ENCODE results near the gene GPC1. TPM values are rescaled to one million over a fixed set of nuclear protein-coding genes. Genes with fewer than 3 reads are reported as not detected.

GPC1 gene
- polyA plus RNA-seq, 1 of the 3 experiments (the other 2 are of a cell fraction), result 65.5 TPM

DNA sequence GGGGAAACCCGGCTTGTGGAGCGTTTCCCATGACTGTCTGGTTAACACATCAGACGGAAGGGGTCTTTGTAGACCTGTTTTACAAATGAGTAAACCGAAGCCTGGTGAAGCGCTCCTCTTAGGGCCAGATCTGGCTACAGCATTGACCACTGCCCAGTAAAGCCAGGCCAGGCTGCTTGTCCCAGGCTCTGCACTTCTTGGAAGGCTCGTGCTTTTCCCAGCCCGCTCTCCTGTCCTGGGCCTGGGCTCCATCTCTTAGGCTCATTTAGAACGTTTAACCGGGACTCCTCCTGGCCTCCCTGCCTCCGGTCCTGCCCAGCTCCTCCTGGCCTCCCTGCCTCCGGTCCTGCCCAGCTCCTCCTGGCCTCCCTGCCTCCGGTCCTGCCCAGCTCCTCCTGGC, 4.8 kb downstream of the GPC1 start:
- Histone ChIP-seq H3F3A (replicated peaks; ENCODE audit: insufficient read depth) (no peaks in the 10 kb centered on the region), H3K9ac (no peak overlapping the region), H3K9me3 (no peaks in the 10 kb centered on the region), H4K20me1 (ENCODE audit: insufficient read depth) (peaks cover 69% of the 10 kb centered on the region), H3K4me2 (no peak overlapping the region), H3K4me1 (ENCODE audit: control insufficient read depth in 1 of 2, insufficient read depth in 2 of 2, low read depth in 1 of 2, low read length in 1 of 2) (peaks cover 0 to 13% of the 10 kb centered on the region in 2 experiments; a peak in 1 of 4 replicates), H3K27ac (ENCODE audit: low read depth in 2 of 2, low read length in 1 of 2) (no peak overlapping the region), H3K27me3 (ENCODE audit: insufficient read depth) (no peaks in the 10 kb centered on the region), H3K79me2 (ENCODE audit: insufficient read depth) (peaks cover 48% of the 10 kb centered on the region), H3K36me3 (replicated peaks in 1 of 2; ENCODE audit: control insufficient read depth in 1 of 2, insufficient read depth in 2 of 2, low read length in 1 of 2) (no peaks in the 10 kb centered on the region), H3K9me2 (no peaks in the 10 kb centered on the region), H2AFZ (ENCODE audit: low read depth) (no peak overlapping the region), H3K4me3 (ENCODE audit: low read depth in 2 of 2, low read length in 1 of 2) (no peak overlapping the region)
- TF ChIP-seq MXI1 (IDR thresholded peaks at IDR 0.05; ENCODE audit: low read depth, low read length) (no peak), EZH2phosphoT487 (IDR thresholded peaks at IDR 0.05; ENCODE audit: borderline replicate concordance, low read depth) (no peak), CHD2 (IDR thresholded peaks at IDR 0.05; ENCODE audit: low read length, partially characterized antibody) (no peak), TAF1 (IDR thresholded peaks at IDR 0.05; ENCODE audit: borderline replicate concordance, low read depth, low read length) (no peak), SIN3A (IDR thresholded peaks at IDR 0.05; ENCODE audit: borderline replicate concordance, low read depth, low read length) (no peak), JUND (IDR thresholded peaks at IDR 0.05) (no peak), POLR2AphosphoS5 (IDR thresholded peaks at IDR 0.05; ENCODE audit: low read depth, low read length) (no peak), RAD21 (IDR thresholded peaks at IDR 0.05; ENCODE audit: low read length) (no peak), FOSL2 (IDR thresholded peaks at IDR 0.05; ENCODE audit: borderline replicate concordance, low read depth) (no peak)
- TF ChIP-seq, protein P1, sequence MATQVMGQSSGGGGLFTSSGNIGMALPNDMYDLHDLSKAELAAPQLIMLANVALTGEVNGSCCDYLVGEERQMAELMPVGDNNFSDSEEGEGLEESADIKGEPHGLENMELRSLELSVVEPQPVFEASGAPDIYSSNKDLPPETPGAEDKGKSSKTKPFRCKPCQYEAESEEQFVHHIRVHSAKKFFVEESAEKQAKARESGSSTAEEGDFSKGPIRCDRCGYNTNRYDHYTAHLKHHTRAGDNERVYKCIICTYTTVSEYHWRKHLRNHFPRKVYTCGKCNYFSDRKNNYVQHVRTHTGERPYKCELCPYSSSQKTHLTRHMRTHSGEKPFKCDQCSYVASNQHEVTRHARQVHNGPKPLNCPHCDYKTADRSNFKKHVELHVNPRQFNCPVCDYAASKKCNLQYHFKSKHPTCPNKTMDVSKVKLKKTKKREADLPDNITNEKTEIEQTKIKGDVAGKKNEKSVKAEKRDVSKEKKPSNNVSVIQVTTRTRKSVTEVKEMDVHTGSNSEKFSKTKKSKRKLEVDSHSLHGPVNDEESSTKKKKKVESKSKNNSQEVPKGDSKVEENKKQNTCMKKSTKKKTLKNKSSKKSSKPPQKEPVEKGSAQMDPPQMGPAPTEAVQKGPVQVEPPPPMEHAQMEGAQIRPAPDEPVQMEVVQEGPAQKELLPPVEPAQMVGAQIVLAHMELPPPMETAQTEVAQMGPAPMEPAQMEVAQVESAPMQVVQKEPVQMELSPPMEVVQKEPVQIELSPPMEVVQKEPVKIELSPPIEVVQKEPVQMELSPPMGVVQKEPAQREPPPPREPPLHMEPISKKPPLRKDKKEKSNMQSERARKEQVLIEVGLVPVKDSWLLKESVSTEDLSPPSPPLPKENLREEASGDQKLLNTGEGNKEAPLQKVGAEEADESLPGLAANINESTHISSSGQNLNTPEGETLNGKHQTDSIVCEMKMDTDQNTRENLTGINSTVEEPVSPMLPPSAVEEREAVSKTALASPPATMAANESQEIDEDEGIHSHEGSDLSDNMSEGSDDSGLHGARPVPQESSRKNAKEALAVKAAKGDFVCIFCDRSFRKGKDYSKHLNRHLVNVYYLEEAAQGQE (IDR thresholded peaks at IDR 0.05; ENCODE audit: low read depth, low read length), result no peak
- CTCF ChIA-PET, result interaction anchor here (1.0 to 4.1 kb wide), 3 partner anchors 180 to 295 kb away, joined by 3 to 35 read pairs (median 3); no protein-coding TSS in a partner anchor
- POLR2A ChIA-PET, result no interaction called here
- WGBS (ENCODE audit: low lambda C conversion rate), result 90% methylated on average over 9 of the region's 12 CpGs
- no peak for DNase-seq

DNA sequence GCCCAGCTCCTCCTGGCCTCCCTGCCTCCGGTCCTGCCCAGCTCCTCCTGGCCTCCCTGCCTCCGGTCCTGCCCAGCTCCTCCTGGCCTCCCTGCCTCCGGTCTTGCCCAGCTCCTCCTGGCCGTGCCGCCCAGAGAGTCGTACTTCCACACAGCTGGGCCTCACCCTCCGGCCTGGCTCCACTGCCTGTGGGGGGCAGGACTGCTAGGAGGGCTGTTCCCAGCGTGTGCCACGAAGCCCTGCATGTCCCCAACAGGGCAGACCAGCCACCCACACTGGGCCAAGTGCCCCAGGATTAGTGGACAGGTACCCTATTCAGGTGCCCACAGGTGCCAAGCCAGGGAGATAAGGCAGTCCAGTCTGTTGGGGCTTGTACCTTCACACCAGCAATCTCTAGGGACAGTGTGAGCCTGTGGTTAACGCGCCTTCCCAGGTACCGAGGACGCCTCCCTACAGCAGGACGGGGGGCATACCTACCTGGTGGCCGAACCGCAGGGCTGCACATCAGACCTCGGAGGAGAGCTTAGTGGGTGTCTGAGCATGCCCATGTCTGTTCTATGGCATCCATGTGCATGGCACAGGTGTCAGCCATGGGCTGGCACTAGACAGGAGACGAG, 5.3 kb downstream of the GPC1 start:
- CTCF ChIA-PET, result interaction anchor here (1.0 to 4.1 kb wide), 4 partner anchors 88 to 296 kb away, joined by 3 to 35 read pairs (median 8); no protein-coding TSS in a partner anchor
- Histone ChIP-seq H3K4me1 (ENCODE audit: control insufficient read depth in 1 of 2, insufficient read depth in 2 of 2, low read depth in 1 of 2, low read length in 1 of 2) (peaks cover 0 to 13% of the 10 kb centered on the region in 2 experiments; a peak in 1 of 4 replicates), H3K9me2 (no peaks in the 10 kb centered on the region), H3K27ac (ENCODE audit: low read depth in 2 of 2, low read length in 1 of 2) (no peak overlapping the region), H4K20me1 (ENCODE audit: insufficient read depth) (peaks cover 73% of the 10 kb centered on the region), H3K36me3 (replicated peaks in 1 of 2; ENCODE audit: control insufficient read depth in 1 of 2, insufficient read depth in 2 of 2, low read length in 1 of 2) (no peaks in the 10 kb centered on the region), H3K4me3 (ENCODE audit: low read depth in 2 of 2, low read length in 1 of 2) (no peak overlapping the region), H3K9me3 (no peaks in the 10 kb centered on the region), H3K4me2 (no peak overlapping the region), H3K27me3 (ENCODE audit: insufficient read depth) (no peaks in the 10 kb centered on the region), H3K79me2 (ENCODE audit: insufficient read depth) (peaks cover 48% of the 10 kb centered on the region), H3F3A (replicated peaks; ENCODE audit: insufficient read depth) (no peaks in the 10 kb centered on the region), H2AFZ (ENCODE audit: low read depth) (no peak overlapping the region), H3K9ac (no peak overlapping the region)
- WGBS (ENCODE audit: low lambda C conversion rate), result 100% methylated on average over 13 of the region's 18 CpGs
- no peak for DNase-seq
- TF ChIP-seq CHD2 (IDR thresholded peaks at IDR 0.05; ENCODE audit: low read length, partially characterized antibody) (no peak), MEF2A (IDR thresholded peaks at IDR 0.05; ENCODE audit: borderline replicate concordance, low read depth) (no peak), NFIC (IDR thresholded peaks at IDR 0.05; ENCODE audit: borderline replicate concordance) (no peak)
- TF ChIP-seq, protein P2, sequence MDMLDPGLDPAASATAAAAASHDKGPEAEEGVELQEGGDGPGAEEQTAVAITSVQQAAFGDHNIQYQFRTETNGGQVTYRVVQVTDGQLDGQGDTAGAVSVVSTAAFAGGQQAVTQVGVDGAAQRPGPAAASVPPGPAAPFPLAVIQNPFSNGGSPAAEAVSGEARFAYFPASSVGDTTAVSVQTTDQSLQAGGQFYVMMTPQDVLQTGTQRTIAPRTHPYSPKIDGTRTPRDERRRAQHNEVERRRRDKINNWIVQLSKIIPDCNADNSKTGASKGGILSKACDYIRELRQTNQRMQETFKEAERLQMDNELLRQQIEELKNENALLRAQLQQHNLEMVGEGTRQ (IDR thresholded peaks at IDR 0.05; ENCODE audit: borderline replicate concordance, low read depth, low read length), result no peak
- POLR2A ChIA-PET, result no interaction called here

Data from SK-N-SH (cell line).